Inflammatory macrophage treated with lipopolysaccharide for 4 hours (primary cell): ENCODE measurements around the gene HNRNPAB.
A peak's percentile ranks its signal among the peaks of the same experiment; 100 is the strongest.
"Not testable (repeated sequence)": the region's sequence is repeated elsewhere in the genome, so short reads cannot be mapped to it uniquely, and the experiment has no call there.

Source experiments
- DNase-seq: peaks from one replicate; pipeline ENCODE4 v3.0.0-alpha.2; 2020

The HNRNPAB gene

GRCh38 chr5:178247481-178248456 lies 43.4 kb downstream of the HNRNPAB start:
- no peak for DNase-seq

- DNase-seq: no peak
These were observed 44.4 kb downstream of the HNRNPAB start for GRCh38 chr5:178248750-178249149.

- DNase-seq: no peak
These were observed 45.1 kb downstream of the HNRNPAB start for GRCh38 chr5:178249191-178249989.

- no peak for DNase-seq
These were observed 45.9 kb downstream of the HNRNPAB start for GRCh38 chr5:178250263-178250662.

- DNase-seq: no peak
These were observed 47.9 kb downstream of the HNRNPAB start for GRCh38 chr5:178252258-178252657.

- DNase-seq: not testable (repeated sequence)
These were observed 49.3 kb downstream of the HNRNPAB start for GRCh38 chr5:178253632-178254031.

- DNase-seq: no peak
These were observed 52.4 kb downstream of the HNRNPAB start for GRCh38 chr5:178256746-178257145.

- no peak for DNase-seq
These were observed 53.3 kb downstream of the HNRNPAB start for GRCh38 chr5:178257650-178258049.

GRCh38 chr5:178259623-178260536 lies 55.5 kb downstream of the HNRNPAB start:
- peak; percentile 42 for DNase-seq
